GM19463 (cell line): ENCODE results near the gene CHN1.
A peak's percentile ranks its signal among the peaks of the same experiment; 100 is the strongest.

Experiments
- ATAC-seq: cut with Tn5 transposase; IDR thresholded peaks from one replicate; pipeline ENCODE4 v1.9.1; 2021; ENCODE audit warnings: mild to moderate bottlenecking, moderate library complexity; ENCODE audit not compliant: unreplicated experiment

The CHN1 gene

DNA sequence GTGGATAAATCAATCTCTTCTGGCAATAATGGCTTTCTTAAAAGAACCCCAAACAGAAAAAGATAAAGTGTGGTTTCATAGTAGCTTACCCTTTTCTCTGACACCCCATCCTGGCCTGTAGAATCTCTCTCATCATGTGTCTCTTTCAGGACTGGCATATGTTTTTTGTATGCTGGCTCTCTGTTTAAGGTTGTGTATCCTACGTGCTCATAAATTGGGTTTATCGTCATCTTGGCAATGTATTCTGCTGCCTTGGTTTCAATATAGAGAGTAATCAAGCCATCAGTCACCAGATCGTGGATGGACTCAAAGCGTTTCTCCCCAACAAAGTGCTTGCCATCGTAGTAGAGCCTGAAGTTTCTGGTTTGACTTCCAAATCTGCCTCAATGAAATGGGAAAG, 127.4 kb downstream of the CHN1 start:
- no peak for ATAC-seq

DNA sequence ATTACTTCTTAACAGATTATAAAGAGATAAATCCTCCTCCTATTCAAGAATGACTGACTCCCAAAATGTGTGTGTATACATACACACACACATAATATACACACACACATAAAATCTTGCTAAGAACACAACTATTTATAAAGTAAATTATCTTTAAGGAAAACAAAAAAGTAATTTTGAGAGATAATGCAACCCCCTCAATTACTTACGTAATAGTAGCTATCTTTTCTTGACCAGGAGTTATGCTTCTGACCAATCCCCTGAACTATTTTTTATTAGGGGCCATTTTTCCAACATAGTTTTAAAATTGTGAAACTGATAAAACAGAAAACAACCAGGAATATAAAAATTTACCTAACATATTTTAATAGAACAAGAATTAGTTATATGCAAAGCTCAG, 127.9 kb downstream of the CHN1 start:
- no peak for ATAC-seq

DNA sequence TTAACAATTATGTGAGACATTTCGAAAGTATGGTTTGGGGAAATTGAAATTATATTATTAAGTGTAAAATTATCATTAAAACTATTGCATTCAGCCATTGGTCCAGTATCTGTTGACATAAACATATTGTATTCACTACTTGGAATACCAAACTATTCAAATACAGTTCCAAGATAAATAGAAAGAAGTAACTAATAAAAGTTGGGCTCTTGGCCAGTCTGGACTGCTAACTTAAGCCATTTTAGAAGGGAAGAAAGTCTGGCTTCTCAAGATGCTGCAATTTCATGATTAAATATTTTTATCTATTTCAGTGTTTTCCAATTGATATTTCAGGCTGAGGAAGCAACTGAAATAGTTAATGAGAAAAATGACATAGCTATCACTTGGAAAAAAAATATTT, 131.1 kb downstream of the CHN1 start:
- no peak for ATAC-seq

DNA sequence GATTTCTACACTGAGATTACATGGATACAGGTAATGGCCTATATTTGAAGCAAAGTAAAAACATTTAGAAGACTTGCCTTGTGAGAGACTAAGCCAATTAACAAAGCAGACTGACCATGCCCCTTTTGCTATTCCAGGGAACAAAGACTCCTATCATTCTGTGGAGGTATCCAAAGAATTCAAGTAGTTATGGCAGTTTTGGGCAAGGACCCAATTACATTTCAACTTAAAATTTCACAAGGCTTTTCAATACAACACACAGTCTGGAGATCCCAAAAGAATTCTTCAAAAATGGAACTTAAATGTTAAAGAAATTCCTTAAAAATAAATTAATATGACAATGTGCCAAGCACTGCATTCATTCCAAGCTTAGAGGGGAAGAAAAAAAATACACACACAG, 131.7 kb downstream of the CHN1 start:
- no peak for ATAC-seq

DNA sequence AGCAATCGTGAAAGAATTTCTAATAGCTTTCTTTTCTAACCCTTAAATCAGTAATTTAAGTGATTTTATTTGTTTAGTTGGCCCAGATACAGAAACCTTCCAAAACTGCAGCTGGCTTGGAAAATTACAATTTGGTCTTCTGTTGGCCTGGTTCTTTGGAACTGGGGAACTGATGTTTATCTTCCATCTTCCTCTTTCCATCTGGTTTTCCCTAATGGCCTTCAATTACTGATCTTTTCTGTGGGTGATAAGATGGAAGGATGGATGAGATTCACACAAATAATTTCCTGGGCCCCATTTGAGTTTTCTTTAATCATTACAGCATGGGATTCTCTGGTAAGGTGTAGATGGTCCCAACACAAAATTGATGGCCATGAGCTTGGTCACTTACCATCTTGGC, 134.4 kb downstream of the CHN1 start:
- ATAC-seq = no peak

DNA sequence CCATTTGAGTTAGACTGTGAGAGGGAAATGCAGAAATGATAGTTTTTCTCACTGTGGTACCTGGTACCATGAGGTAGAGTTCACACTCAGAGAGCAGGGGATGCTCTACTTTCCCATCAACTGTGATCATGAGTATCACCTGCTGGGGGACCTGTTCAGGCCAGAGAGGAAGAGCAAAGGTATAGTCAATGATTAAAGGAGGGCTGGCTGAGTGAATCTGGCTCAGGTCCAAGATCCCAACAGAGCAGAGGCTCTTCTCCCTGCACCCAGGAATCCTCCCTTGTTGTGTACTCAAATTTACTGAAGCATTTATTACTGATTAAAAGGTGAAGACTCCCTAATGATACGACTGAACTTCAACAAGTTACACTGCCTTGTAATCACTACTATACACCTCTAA, 136.3 kb downstream of the CHN1 start:
- ATAC-seq = no peak

DNA sequence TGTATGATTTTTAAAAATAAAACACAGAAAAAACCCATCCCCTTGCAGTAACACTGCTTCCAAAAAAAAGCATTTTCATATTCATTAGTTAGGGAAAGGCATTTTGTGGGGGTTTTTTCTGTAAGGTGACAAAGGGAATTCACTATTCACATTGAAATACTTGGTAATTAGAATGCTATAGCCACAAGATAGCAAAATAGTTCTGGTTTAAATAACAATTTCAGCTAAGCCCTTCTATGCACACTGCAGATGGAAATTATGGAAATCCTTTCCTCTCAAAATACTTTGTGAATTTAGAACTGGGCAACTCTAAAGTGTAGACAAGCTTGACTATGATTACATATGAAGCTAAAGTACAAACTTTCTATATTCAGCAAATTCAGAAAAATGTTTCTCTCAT, 138.8 kb downstream of the CHN1 start:
- ATAC-seq = no peak

DNA sequence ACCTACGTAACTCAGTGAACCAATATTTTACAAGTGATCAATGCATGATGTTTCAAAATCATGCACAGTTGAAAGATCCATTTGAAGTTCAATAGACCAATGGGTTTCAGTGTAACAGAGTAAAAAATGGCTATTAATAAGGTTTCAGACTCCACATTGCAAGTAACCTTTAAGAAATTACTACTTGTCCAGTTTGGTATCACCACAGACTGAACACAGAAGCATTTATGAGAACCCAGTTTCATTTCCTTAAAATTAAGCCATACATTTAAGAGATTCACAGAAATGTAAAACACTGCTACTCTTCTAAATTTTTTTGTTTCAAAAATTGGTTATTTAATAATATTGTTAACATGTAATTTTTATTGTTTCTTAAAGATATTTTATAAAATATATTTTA, 142.0 kb downstream of the CHN1 start:
- no peak for ATAC-seq

DNA sequence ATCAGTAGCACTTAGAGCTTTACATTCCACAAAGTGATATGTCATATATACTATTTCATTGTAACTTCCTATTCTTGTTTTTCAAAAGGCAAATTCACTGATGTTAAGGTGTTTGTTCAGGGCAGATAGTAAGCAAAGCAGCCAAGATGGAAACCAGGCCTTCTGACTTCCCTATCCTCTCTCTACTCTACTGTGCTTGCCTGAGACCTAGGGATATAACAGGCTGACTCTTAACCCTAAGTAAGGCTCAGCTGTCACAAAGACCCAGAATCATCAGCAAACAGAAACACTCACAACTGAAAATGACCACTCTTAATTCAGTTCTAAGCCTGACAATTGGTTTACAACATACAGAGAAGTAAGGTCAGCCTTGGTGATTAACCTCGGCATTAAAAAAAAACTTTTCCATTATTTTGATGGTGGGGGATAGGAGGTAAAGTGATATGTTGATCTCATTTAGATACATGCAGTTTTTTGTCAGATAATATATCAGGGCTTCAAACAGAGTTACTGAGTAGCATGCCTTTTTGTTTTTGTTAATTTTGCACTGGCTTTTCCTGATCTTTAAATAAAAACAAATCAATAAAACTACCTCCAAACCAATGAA, 145.5 kb downstream of the CHN1 start:
- no peak for ATAC-seq

DNA sequence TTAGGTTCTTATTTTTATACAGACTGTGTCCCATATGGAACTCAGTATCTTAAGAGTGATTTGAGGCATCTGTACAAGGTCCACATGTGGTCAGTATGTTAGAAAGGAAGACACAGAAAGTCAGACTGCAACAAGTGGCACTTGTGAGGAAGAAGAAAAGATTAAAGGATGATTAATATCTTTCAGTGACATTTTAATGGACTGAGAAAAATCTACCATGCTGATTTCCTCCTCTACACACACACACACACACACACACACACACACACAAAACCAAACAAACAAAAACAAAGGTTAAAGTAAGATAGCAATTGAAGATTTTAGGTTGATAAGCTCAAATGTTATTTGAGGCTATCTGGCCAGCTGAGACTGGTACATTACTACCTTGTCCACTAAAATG, 146.4 kb downstream of the CHN1 start:
- no peak for ATAC-seq

DNA sequence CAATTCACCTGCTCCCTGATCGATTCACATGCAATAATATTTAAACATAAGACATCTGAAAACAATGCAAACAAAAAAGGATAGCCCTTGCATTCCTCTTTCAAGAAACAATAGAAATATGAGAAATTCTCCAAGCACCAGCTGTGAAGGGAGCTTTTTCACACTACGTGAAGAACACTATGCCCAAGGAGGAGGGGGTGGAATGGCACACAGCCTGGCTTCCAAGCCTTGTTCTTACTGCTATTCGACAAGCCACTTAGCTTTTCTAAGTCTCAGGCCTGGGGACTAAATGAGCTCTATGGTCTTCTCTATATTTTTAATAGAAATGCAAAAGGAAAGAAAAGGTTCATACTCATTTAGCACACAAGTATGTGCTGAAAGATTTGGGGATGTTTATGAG, 148.7 kb downstream of the CHN1 start:
- no peak for ATAC-seq

DNA sequence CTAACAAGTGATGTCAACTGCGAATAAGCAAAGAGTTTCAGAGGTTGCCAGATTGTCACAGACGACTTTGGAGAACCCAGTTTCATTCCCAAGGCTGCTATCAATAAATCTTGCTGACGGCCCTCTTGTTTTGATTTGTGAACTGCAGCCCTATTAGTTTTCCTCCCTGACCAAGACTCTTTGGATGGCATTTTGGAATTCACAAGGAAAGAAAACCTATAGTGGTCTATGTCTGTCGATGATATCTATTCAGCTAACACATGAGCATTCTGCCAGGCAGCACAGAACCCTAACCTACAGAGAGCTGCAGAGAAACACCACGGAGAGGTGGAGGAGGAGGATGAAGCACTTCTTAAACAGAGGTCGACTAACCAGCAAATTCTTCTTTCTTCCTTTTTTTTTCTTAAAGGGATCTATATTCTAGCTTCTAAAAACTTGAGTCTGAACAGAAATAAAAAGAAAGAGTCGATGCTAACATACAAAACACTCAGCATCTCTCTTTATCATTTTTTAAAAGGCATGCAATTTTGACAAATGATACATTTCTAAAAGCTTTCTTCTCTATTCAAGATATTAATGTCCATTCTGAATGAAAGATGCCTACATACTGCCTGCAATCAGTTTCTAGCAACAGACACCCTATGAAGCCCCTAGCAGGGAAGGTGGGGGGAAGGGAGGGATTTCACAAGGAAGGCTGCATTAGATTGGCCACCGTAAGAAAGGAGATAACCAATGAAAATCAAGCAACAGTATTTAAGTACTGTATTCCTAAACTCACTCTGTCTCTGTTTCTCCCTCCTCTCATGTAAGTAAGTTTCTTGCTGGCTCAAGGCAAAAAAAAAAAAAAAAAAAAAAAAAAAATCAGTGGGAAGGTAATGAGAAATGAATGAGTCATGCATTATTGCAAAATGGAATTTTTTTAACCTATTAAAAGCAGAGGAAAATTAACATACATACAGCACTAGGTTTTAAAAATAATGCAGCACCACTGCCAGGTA, 157.9 kb downstream of the CHN1 start:
- ATAC-seq = no peak

DNA sequence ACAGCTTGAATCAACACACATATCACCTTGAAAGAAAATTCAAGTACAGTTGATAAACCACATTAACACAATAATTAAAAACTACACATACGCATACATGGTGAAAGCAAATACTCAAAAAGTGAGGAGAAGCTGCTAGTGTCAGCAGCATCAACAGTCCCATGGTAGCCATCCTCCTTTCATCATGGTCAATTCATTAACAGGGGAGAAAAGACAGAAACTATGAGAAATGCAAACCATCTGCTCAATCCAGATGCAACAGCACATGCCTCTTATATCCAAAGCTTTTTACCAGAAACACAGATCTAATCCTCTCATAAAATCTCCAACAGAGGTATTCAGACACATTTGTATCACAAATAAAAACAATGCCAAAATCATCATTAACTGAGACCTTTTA, 159.0 kb downstream of the CHN1 start:
- ATAC-seq = no peak

DNA sequence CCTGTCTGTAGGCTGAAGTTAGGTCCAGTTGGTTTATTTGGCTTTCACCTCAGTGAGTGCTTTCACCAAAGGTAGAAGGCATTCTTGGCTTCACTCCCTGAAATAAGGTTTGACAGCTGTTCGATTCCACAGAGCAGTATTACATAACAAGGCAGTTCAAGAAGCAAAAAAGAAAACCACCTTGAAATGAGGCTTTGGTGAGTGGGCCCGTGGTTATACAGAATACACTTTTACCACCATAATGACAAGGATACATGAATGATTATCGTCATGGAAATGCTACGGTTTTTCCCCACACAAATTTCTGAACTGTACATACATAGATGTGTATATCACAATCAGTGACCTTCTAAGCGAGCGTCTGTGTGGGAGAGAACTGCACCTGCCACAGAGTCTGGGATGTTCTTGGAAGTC, 160.9 kb downstream of the CHN1 start:
- no peak for ATAC-seq

DNA sequence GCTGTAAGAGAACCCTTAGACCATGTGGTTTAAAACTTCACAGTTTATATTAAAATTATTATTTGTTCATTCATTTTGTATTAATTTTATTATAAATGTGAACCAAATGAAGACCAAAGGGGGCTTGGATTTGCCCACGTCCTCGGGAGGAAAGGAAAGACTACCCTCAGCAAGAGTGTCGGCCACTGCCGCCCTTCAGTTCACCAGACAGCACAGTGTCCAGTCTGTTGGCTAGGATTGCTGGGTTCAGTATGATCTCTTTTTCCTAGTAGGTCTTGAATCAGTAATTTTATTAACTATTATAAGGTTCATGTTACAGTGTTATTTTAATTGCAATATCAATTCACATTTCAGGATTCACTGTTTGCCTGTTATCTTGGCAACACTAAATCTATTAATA, 162.7 kb downstream of the CHN1 start:
- ATAC-seq = no peak

DNA sequence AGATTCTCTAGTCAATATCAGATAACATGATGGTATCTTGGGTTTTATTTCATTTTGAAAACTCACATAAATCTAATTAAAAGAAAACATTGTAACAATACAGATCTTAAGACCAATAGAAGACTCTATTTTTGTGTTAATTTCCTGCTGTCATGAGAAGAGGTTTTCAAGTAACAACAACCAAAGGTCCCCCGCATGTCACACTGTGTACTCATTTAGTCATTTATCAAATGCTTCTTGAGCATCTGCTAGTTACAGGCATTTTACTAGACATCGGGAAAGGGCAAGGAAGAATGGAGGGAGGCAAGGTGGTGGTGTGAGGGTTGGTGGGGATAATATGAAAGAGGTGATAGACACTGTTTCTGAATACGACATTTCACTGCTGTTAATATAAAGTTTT, 163.2 kb downstream of the CHN1 start:
- ATAC-seq = no peak

DNA sequence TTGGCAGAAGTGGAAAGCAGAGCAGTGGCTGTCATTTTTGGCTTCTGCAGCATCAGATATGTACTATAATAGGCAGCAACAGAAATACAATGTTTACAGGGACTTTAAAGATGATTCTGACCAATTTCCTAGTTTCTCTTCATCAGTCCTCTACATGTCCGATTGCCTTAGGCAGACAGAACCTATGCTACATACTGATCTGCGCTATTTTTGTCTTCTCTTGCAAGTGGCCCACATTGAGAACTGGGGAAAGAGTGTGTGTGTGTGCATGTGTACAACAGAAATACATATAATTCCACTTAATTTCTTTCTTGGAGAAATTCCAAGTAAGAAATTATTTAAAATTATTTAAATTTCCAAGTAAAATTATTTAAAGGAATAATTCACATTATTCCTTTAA, 163.8 kb downstream of the CHN1 start:
- no peak for ATAC-seq

DNA sequence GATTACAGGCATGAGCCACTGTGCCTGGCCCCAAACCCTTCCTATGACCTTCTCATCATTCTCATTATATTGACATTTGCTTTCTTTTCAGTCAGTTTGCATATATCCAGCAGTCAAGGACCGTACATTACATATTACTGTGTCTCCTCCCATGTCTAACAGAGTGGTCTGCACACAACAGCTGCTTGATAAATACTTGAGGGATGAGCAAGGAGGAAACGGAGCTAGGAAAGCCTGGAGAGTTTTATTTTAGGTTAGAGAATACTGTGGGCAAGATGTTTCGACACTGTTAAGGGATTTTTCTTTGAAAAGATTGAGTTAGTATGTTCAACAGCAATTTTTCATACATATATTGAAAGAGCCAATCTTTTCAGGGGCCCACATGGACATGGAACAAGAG, 164.7 kb downstream of the CHN1 start:
- no peak for ATAC-seq

DNA sequence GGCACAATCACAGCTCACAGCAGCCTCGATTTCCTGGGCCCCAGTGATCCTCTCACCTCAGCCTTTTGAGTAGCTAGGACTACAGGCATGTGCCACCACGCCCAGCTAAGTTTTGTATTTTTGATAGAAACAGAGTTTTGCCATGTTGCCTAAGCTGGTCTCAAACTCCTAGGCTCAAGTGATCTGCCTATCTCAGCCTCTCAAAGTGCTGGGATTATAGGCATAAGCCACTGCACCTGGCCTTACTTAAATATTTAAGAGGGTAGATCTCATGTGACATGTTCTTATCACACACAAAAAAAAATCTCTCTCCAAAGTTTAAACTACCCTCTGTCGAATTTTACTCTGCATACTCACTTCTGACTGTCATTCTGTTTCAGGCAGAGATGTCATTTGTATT, 165.5 kb downstream of the CHN1 start:
- ATAC-seq = no peak

DNA sequence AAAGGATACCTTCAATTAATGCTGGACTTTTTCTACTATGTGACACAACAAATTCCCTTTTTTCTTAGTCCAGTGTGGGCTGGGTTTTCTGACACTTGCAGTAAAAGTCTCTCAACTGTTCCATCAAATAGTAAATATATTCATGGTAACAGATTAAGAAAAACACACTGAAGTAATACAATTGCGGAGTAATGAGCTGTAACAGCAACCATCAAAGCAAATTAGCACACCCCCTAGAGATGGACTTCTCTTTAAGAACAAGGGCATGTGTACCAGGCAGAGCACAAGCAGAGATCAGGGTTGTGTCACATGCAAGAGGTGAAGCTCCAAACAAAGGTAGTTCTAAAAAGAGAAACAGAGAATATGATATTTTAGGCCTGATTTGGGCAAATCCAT, 168.2 kb downstream of the CHN1 start:
- no peak for ATAC-seq

DNA sequence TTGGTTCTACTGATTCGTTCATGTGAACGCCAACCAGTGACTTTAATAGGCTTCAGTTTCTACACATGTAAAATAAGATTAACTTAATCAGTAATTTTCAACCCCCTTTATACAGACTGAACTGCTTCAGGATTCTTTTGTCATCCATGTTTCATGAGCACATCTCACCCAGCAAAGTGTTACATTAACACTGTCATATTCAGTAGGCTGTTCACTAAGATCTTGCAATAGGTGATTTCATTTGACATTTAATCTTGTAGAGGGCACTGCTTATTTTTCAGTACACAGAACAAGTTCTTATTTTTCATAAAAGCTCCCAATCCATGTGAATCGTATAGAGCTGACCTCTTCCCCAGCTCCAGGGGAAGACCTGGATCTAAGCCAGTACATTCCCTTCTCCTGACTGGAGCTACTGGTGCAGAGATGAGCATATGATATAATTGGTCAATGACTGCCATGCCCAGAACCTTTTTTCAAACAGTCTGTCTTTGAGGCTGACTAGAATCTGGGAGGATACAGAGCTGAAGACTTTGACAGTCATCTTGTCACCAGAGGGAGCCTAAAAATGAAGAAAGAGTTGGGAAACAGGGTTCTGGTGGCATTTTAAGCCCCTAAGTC, 168.7 kb downstream of the CHN1 start:
- ATAC-seq = no peak

DNA sequence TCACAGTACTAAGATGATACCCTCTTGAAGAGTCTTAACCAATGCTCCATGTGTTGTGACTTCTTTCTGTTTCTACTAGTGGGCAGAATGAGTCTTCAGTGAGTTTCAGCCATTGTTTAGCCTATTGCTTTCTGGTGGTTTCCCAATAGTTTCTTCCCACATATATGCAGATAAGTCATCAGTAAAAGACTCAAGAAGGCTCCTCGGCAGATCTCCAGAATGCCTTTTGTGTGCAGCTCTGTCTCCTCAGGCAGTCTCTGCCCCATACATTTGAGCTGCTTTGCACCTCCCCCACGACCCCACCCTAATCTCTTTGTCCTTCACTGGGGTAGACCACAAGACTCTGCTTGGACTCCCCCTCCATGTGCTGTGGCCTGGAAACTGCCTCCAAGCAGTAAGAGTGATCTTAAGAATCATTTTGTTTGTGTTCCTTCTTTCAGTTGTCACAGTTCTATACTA, 169.4 kb downstream of the CHN1 start:
- ATAC-seq = peak; percentile 74
